RWPE1 (cell line): ENCODE measurements around the gene ETHE1.

Experiments used
- CTCF ChIA-PET: fragments of 350-600 bp; sonication (Branson Sonifier 250); formaldehyde crosslinking; extraction: SDS; loops from one replicate; lab custom pipeline; 2021; lab: Yijun Ruan, JAX
- POLR2A ChIA-PET: fragments of 400-600 bp; formaldehyde crosslinking; extraction: SDS; loops from one replicate; lab custom pipeline; 2020; ENCODE audit warnings: antibody characterized with exemption; ENCODE audit not compliant: low non-redundant PET; lab: Yijun Ruan, JAX
- DNase-seq: peaks from one replicate; pipeline ENCODE4 v3.0.0; 2012; ENCODE audit warnings: low spot score
- H3K27ac ChIP-seq: fragments of 450-650 bp; 2 replicates; pipeline ENCODE4 v1.5.1; 2017
- CTCF ChIP-seq: fragments of 450-650 bp; conservative IDR thresholded peaks from 2 replicates; pipeline ENCODE4 v1.5.1; 2017; ENCODE audit warnings: low read depth, mild to moderate bottlenecking

ETHE1 gene

GRCh38 chr19:43479961-43480561 lies 46.9 kb downstream of the ETHE1 start:
- no peak for TF ChIP-seq CTCF
- CTCF ChIA-PET: no interaction called here
- no peak for DNase-seq
- POLR2A ChIA-PET: no interaction called here
- H3K27ac ChIP-seq: no peak overlapping the region

- POLR2A ChIA-PET: no interaction called here
- no peak for DNase-seq
- no peak overlapping the region for H3K27ac ChIP-seq
- CTCF ChIA-PET: no interaction called here
- no peak for TF ChIP-seq CTCF
These were observed 47.8 kb downstream of the ETHE1 start for GRCh38 chr19:43479226-43479625.

- DNase-seq: no peak
- ChIA-PET CTCF (interaction anchor here (0.6 kb wide), 1 partner anchor 1238 kb away, joined by 4 read pairs; no protein-coding TSS in a partner anchor), POLR2A (no interaction called here)
- TF ChIP-seq CTCF: no peak
- no peak overlapping the region for H3K27ac ChIP-seq
These were observed 48.7 kb downstream of the ETHE1 start for GRCh38 chr19:43478323-43478722.

GRCh38 chr19:43476606-43477005 lies 50.4 kb downstream of the ETHE1 start:
- CTCF ChIA-PET: interaction anchor here (0.6 kb wide), 2 partner anchors 792 to 971 kb away, joined by 3 to 4 read pairs; no protein-coding TSS in a partner anchor
- no peak overlapping the region for H3K27ac ChIP-seq

GRCh38 chr19:43474986-43475705 lies 51.9 kb downstream of the ETHE1 start:
- CTCF ChIA-PET: no interaction called here
- DNase-seq: peak; percentile 97
- H3K27ac ChIP-seq: peak overlapping the region; percentile 74
- TF ChIP-seq CTCF: no peak
- POLR2A ChIA-PET: interaction anchor here (0.7 kb wide), 1 partner anchor 29 kb away, joined by 3 read pairs; no protein-coding TSS in a partner anchor

More at GRCh38 chr19:43476606-43477005, 50.4 kb downstream of the ETHE1 start:
- TF ChIP-seq CTCF: no peak
- no peak for DNase-seq
- POLR2A ChIA-PET: interaction anchor here (0.6 kb wide), 1 partner anchor 49 kb away, joined by 3 read pairs; no protein-coding TSS in a partner anchor

GRCh38 chr19:43474487-43474886 lies 52.5 kb downstream of the ETHE1 start:
- no peak for DNase-seq
- H3K27ac ChIP-seq: peak overlapping the region; percentile 74
- POLR2A ChIA-PET: interaction anchor here (0.7 kb wide), 1 partner anchor 29 kb away, joined by 3 read pairs; no protein-coding TSS in a partner anchor
- TF ChIP-seq CTCF: no peak
- CTCF ChIA-PET: interaction anchor here (0.7 kb wide), 1 partner anchor 1571 kb away, joined by 4 read pairs; no protein-coding TSS in a partner anchor
